GM12865 (cell line): ENCODE measurements around the gene SRSF12.

Source experiments
- DNase-seq: peaks from one replicate; pipeline ENCODE4 v3.0.0; 2010; ENCODE audit warnings: low read depth
- H3K4me3 ChIP-seq: 2 replicates; pipeline ENCODE4 v1.5.1; 2011; ENCODE audit warnings: mild to moderate bottlenecking, low read depth, low read length, control low read depth
- TF ChIP-seq, protein P1 (sequence below): IDR thresholded peaks from 2 replicates; pipeline ENCODE4 v1.5.1; 2011; ENCODE audit warnings: low read length, control low read depth, low read depth, inconsistent platforms; ENCODE audit not compliant: insufficient read depth; ENCODE audit errors: missing control alignments

Gene SRSF12

DNA sequence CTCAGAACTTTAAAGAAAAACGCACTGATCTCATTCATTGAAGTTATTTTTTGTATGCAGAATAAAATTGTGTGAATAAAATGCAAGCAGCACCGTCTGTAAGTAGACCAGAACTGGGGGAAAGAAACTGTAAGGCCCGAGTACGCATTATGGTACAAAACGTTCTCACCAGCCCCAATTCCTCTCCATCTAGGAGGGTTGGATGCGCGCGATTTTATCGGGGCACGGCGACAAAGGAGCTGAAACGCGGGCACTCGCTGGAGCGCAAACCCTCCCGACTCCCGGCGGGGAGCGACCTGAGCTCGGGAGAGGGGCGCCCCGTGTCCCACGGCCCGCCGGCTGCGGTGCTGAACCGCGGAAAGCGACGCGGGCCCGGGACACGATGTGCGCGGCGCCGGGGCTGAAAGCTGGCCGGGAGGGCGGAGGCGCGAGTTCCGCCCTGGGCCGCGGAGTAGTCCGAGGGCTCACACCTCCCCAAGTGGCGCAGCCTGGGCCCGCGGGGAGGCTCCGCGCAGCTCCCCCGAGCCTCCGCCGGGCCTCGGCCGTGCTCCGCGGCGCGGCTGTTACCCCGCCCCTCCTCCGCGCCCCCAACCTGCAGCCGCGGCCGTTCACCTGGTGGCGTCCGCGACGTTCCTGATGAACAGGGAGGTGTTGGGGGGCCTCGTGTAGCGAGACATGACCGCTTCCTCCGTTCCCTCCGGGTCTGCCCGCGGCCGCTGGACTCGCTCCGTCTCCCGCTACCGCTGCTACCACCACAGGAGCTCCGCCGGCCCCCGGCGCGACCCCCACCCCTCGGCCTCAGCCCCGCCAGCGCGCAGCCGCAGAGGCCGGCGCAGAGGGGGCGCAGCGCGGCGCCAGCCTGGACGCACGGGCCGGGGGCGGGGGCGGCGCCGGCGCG lies at the start of gene SRSF12:
Gene SRSF12 (minus strand): TSS at position 861 of the 898 bp plus-strand sequence. CDS start 184 bp downstream, at position 677.
- TF ChIP-seq, protein P1, sequence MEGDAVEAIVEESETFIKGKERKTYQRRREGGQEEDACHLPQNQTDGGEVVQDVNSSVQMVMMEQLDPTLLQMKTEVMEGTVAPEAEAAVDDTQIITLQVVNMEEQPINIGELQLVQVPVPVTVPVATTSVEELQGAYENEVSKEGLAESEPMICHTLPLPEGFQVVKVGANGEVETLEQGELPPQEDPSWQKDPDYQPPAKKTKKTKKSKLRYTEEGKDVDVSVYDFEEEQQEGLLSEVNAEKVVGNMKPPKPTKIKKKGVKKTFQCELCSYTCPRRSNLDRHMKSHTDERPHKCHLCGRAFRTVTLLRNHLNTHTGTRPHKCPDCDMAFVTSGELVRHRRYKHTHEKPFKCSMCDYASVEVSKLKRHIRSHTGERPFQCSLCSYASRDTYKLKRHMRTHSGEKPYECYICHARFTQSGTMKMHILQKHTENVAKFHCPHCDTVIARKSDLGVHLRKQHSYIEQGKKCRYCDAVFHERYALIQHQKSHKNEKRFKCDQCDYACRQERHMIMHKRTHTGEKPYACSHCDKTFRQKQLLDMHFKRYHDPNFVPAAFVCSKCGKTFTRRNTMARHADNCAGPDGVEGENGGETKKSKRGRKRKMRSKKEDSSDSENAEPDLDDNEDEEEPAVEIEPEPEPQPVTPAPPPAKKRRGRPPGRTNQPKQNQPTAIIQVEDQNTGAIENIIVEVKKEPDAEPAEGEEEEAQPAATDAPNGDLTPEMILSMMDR: no peak

DNA sequence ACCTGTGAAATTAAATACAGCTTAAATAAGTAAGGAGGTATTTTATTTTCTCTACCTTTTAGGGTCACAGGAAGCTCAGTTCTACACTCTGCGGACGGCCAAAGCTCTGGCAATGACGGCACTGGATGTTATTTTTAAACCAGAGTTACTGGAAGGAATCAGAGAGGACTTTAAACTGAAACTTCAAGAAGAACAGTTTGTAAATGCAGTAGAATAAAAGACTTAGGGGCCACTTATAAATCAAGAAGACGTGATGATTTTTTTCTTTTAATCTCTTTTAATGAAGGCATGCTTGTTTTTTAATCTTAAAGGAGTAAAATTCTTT lies 44.1 kb upstream of the SRSF12 start:
- TF ChIP-seq, protein P1: no peak

More for the DNA sequence above, at the start of gene SRSF12:
- H3K4me3 ChIP-seq: peak within 1 kb of the TSS; percentile 48
- DNase-seq: peak; percentile 63

DNA sequence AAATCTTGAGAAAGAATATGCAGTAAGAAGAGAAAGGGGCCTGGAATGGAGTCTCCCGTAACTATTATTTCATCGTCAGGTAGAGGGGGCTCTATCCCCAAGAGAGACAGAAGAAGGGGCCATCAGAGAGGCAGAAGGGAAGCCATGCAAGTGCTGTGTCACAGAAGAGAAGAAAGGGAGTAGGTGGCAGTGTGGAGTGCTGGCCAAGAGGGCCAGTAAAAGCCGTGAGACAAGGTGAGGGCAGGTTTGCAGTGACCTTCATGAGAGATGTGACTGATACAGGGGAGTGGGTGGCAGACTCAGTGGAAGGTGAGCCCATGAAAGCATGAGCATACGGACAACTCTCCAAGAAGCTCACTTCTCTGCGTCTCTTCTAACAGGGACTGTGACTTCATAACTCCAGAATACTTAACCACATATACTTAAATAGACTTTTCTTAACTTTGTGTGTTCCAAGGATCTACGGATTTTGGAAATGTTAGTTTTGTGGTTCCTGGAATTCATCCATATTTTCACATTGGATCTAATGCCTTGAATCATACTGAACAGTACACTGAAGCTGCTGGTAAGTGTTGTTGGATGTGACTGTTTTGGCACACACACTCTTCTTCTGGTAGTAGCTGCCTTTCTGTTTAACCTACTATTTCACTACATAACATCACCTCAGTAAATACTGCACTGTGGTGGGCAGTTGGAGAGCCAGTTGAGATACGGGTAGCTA lies 43.6 kb upstream of the SRSF12 start:
- no peak for DNase-seq
- H3K4me3 ChIP-seq: no peak overlapping the region
- TF ChIP-seq, protein P1: no peak

More for the DNA sequence above, 44.1 kb upstream of the SRSF12 start:
- no peak overlapping the region for H3K4me3 ChIP-seq
- no peak for DNase-seq

DNA sequence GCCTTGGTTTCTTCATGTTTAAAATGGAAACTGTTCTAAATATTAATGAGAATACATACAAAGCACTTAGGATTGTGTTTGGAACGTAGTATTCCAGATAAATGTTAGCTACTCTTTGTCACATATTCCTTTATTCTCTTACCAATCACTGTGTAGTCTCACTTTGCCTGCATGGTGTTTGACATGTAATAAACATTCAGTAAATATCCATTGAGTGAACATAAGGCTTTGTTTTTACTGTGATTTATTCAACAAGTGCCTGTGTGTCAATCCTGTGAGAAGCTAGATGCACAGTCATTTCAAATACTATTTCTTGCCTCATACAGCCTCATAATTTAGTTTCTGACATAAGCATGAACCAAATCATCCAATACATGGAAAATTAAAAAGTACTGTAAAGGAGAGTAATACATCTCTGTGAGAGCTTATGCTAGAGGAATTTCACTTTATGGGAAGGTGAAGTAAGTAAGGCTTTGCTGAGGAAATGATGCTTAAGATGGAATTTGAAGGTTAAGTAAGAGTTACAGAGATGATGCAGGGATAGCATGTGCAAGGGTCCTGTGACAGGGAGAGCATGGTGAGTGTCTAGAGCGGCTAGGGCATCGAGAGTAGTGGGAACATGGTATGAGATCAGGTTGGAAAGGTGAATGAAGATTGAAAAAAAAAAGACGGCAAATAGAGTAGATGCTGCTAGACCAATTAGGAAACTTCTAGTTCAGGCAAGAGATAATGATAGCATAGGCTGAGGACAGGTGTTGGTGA lies 42.6 kb upstream of the SRSF12 start:
- DNase-seq: no peak
- TF ChIP-seq, protein P1: no peak
- H3K4me3 ChIP-seq: no peak overlapping the region

DNA sequence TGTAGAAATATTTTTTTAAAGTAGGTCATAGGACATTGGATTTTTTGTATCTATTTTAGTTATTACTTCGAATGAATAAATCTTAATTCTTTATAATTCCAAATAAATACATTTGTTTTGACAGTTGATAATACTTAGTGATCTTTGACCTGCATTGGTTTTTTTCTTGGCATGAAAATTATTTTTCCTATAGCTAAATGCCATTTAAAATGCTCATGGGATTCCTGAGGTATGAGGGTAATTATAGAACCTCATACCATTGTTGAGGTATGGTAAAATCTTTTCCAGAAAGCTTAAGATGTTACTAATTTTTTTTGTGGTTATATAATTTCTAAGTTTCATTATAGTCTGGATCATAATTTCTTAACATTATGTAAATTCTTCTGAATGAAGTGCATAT lies 36.3 kb upstream of the SRSF12 start:
- TF ChIP-seq, protein P1: no peak
- no peak overlapping the region for H3K4me3 ChIP-seq
- no peak for DNase-seq

DNA sequence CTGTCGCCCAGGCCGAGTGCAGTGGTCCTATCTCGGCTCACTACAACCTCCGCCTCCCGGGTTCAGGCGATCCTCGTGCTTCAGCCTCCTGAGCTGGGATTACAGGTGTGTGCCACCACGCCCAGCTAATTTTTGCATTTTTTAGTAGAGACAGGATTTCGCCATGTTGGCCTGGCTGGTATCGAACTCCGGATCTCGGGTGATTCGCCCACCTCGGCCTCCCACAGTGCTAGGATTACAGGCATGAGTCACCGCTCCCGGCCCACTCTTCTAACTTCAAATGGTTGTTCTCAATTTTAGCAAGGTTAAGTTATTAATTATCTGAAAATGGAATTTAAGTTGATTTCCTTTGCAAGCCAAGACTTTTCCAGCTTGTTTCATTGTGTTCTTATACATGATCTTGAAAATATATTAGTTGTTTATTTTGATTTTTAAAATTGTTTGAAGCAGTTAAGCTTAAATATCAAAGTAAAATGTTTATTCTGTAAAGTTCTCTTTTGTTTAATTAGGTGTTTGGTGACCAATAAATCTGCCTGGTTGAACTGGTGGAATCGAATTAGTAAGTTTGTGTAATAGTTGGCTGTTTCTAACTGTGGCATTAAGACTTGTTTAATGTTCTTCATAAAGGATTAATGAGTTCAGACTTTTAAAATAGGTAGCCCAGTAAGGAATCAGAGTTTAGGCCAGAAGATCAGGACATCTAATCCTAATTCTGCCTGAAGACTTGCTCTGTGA lies 30.3 kb upstream of the SRSF12 start:
- no peak for DNase-seq
- H3K4me3 ChIP-seq: no peak overlapping the region
- TF ChIP-seq, protein P1: no peak
